T follicular helper cell (primary cell): Measurements from ENCODE around the gene OTUB1.

Source experiments
- DNase-seq: peaks from one replicate; pipeline ENCODE4 v3.0.0-alpha.2; 2020; ENCODE audit warnings: low read depth

Gene OTUB1

DNA sequence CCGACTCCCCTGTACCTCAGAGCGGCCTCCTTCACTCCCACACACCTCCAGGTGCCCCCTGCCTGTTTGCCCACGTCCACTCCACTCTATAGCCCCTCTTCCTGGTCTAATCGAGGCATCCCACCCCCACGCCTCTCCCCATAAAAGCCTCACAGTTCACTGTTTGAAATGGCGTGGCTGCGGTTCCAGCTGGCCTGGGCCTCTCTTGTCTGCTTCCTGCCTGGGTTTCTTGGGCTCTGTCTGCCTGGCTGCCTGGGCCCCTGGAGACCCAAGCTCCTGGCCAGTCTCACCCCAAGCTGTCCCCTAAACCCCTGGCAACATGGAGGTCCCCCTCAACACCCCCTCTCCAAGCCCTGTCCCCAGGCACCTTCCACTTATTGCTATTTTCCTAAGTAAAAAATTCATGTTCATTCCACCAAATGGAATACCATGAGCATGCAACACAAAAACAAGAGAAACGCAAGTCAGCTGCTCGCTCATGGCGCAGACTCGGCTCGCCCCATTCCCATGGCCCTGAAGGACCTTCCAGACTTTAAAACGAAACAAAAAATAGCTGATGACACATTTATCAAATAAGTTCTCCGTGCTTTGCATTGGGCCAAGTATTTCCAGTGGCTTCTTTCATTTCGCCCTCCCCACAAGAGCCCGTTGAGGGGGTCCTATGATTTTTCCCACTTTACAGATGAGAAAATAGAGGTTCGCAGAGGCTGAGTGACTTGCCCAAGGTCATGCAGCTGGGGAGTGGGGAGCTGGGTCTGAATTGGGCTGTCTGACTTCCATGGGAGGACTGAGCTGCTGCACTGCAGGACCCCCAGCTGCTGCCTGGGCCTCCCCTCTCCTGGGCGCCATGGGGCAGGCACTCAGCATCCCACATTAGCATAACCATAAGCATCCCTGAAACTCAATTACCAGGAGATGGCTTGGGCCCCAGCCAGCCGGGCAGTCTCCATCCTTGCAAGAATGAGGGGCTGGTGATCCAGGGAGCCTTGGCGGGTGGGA, 37.8 kb downstream of the OTUB1 start:
- no peak for DNase-seq

GRCh38 chr11:64025205-64025604, 39.0 kb downstream of the OTUB1 start:
- DNase-seq = no peak

- no peak for DNase-seq
These were observed 40.5 kb downstream of the OTUB1 start for GRCh38 chr11:64026575-64027205.

- DNase-seq = no peak
These were observed 41.6 kb downstream of the OTUB1 start for GRCh38 chr11:64027651-64028397.

GRCh38 chr11:64028398-64029115, 42.3 kb downstream of the OTUB1 start:
- no peak for DNase-seq

DNA sequence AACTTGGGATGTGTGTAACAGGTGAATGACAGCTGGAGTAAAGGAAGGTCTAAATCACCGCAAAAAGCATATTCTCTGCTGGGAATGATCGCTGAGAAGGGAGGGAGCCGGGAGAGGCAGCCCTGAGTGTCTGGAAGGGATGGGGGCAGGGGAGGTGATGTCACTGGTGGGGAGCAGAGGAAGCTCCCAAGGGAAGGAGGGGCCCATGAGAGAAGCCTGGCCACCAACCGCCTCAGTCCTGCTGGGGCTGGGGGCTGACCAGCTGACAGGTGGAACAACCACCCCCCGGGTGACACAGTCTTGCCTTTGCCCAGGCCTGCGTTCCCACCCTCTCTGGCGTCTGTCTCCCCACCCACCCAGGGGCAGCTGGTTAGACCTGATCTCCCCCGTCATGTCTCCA, 43.5 kb downstream of the OTUB1 start:
- DNase-seq = no peak

GRCh38 chr11:64031001-64031400, 44.8 kb downstream of the OTUB1 start:
- DNase-seq = no peak

DNA sequence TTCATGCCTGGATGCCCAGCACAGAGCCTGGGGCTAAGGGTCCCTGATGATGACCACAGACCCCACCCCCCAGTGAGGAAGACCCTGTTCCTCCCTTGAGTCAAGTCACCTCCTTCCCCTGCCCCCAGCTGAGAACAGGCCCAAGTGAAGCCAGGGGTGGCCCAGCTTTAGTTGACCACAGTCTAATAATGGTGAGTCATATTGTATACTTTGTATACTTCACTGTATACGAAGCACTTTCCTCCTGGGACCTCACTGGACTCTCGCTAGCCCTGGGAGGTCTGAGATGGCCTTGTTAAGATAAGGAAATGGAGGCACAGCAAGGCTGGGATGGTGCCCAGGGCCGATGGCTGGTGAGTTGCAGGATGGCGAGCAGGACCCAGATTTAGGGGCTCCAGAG, 45.8 kb downstream of the OTUB1 start:
- DNase-seq = no peak

DNA sequence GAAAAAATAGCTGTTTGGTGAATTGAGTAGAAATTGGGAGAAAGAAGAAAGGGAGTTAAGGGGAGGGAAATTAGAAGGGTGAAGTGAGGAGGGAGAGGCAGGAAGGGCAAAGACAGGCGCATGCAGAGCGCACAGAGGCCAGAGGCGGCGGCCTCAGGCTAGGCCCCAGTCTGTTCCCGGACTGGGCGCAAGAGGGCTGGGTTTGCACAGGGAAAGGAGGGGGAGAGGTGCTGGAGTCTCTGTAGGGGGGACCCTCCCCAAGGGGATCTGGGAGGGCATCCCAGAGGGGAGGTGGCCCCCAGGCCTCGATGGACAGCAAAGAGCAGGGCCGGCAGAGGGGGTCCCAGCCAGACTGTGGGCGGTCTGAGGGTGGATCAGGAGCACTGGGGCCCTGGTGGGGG, 48.2 kb downstream of the OTUB1 start:
- DNase-seq = no peak

- no peak for DNase-seq
These were observed 48.9 kb downstream of the OTUB1 start for GRCh38 chr11:64035081-64035524.

DNA sequence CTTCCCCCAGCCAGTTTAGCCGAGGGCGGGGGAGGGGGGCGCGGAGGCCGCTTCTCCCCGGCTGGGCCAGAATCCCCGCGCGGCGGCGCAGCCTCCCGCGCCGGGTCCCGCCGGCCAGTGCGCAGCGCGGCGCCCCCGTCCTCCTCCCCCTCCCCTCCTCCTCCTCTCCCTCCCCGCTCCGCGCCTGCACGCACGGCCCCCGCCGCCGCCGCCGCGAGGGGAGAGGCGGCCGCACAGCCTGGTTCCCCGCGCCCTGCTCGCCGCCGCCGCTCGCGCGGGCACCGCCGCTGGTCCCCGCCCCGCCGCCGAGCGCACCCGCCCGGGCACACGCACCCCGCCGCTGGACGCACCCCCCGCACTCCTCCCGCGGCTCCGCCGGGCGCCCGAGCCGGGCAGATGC, 49.3 kb downstream of the OTUB1 start, which contains the start of gene FLRT1:
Gene FLRT1, plus strand, starts transcription at position 356 of the 400 bp plus-strand sequence. CDS start 80,337 bp downstream, outside the sequence.
- DNase-seq = no peak

DNA sequence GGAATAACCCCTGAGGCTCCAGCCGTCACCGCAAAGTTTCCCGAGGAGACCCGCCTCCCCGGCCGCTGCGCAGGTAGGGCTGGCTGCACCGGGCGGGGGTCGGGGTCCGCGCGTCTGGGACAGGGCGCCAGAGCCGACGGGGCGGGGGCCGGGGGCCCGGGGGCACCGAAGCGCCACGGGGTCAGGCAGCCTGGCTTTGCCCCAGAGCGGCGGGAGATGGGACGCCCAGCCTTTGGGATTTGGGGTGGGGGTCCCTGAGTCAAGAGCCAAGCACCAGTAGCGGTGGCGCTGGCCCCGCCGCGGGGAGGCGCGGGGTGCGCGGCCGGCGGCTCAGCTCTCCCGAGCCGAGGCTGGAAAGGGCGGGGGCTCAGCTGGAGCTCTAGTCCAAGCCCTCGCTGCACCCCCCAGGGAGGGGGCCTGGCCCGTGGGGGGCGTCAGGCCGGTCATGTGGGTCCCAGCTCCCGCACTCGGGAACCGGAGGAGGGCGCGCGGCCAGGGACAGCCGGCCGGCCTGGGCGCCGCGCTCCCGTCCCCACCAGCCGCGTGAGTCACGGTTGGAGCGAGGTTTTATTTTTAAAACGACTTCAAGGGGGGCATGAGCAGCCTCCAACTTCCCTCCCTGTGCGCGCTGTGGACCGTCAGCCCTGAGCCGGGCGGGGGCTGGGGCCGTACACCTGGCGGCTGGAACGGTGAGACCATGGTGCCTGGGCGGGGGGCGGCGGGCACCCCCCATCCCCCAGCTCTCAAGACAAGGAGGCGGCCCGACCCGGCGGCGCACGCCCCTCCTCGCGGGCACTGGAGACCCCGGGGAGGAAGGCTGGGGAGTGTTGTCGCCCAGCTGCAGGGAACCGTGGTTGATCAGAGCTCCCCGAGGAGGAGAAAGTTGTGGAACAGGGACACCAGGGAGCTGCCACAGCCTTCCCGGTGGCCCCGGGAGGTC, 50.1 kb downstream of the OTUB1 start:
- no peak for DNase-seq

DNA sequence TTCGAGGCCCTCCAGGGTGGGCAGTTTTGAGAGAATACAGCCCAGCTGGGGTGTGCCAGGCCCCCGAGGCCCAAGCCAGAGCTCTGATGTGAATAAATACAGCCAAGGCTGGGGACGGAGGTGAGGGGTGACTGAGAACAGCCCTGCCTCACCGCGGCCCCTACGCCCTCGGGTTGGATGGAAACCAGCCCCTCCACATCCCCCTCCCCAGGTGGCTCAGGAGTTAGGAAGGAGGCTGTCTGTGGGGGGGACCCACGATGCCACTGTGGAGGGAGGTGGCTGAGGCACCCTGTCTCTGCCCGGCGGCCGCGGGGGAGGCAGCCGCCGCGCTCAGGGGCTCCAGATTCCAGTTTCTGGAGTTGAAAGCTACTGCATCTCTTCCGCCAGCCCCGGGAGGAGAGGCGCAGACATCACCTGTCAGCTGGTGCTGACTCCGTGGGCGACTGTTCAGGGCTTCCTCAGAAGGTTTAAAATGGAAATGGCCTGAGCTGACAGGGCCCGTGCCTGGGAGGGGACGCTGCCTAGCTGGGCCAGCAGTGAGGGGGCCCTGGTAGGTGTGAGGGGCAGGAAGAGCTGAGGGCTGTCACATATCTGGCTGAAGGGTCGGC, 50.9 kb downstream of the OTUB1 start:
- no peak for DNase-seq

DNA sequence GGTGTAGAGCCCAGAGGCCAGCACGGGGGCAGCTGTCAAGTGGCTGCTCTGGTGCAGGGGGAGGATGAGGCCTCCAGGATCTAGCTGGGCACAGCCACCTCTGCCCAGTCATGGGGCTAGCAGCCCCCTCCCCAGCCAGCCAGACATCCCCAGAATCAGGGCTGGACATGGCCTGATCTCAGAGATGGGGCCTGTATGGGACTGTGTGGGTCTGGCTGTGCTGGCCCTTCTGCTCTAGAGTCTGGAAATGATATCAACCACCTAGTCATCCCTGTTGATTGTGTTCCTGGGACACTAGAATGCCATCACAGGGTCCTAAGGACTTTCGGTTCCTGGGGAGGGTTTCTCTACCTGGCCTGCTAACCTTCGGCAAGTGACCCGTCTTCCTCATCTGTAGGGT, 52.3 kb downstream of the OTUB1 start:
- DNase-seq = no peak

DNA sequence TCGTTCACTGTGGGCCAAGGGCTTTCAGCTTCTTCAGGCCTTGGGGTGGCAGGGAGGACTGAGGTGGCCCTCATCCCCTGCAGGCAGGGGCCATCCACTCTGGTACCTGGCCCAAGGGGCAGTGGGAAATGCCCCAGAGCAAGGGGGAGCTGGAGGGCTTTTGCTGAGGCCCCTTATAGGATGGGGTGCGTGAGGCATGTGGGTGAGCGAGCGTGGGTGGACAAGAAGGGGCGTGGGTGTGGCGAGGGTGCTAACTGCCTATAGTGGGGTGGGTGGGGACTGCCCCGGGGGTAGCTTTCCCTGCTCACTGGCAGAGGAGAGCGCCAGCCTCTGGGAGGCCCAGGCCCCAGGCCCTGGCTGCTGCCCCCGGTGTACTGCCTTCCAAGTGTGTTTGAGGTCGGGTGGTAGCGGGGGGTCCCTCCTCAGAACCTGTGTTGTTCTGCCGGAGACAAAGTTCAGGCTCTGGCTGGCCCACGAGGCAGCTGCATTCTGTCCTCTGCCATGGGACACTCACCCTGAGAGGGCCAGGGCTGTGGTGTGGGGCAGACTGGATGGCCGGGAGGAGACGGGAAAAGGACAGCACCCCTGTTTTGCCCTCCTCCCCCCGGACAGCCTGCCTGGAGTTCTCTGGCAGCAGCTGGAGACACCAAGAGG, 52.9 kb downstream of the OTUB1 start:
- no peak for DNase-seq

GRCh38 chr11:64040684-64041322, 54.6 kb downstream of the OTUB1 start:
- no peak for DNase-seq

DNA sequence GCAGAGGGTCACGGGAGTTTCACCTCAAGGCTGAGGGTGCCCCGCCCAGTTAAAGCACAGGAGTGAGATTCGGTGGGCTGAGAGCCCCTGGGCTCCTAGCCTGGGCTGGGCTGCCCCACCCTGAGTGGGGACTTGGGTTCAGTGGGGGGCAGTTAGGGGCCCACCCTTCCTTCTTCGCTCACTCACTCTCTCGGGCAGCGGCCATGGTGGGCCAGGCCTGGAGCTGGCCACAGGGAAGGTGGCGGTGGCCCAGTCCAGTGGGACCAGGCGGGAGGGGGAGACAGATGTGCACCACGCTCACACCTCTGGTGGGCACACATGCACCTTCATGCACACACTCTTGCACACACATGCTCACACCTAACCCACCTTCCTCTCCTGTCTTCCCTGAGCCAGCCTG, 55.6 kb downstream of the OTUB1 start:
- no peak for DNase-seq

- no peak for DNase-seq
These were observed 56.1 kb downstream of the OTUB1 start for GRCh38 chr11:64042301-64042700.

- DNase-seq = no peak
These were observed 57.3 kb downstream of the OTUB1 start for GRCh38 chr11:64043545-64043944.
